ENCODE data around the gene PLCL1.

DNA sequence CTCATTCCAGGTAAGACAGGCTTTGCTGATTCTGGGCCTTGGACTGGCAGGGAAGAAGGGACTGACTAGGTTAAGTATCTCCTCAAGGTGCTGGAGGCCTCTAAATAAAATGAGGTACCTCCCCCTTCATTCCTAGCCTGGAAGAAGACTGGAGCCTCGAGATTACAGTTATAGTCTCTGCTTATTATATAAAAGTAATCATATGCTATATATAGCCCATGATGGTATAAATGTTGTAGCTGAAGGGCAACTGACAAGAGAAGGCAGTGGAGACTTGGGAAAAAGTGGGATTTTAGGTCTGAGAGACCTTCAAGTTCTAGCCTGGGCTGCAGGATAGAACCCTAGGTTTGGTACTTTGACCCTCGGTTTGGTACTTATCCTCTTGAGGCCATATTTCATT is 248.3 kb downstream of the PLCL1 start:
- no peak for TF ChIP-seq POLR2A (IDR thresholded peaks at IDR 0.05; ENCODE audit: extremely low read depth, insufficient read length)
- TF ChIP-seq, protein P1, sequence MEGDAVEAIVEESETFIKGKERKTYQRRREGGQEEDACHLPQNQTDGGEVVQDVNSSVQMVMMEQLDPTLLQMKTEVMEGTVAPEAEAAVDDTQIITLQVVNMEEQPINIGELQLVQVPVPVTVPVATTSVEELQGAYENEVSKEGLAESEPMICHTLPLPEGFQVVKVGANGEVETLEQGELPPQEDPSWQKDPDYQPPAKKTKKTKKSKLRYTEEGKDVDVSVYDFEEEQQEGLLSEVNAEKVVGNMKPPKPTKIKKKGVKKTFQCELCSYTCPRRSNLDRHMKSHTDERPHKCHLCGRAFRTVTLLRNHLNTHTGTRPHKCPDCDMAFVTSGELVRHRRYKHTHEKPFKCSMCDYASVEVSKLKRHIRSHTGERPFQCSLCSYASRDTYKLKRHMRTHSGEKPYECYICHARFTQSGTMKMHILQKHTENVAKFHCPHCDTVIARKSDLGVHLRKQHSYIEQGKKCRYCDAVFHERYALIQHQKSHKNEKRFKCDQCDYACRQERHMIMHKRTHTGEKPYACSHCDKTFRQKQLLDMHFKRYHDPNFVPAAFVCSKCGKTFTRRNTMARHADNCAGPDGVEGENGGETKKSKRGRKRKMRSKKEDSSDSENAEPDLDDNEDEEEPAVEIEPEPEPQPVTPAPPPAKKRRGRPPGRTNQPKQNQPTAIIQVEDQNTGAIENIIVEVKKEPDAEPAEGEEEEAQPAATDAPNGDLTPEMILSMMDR (IDR thresholded peaks at IDR 0.05; ENCODE audit: low read depth, low read length), result no peak
